HG02885 (cell line): ENCODE measurements around the gene HEPACAM.

Experiments
- ATAC-seq: cut with Tn5 transposase; IDR thresholded peaks from one replicate; pipeline ENCODE4 v1.9.1; 2021; ENCODE audit warnings: mild to moderate bottlenecking; ENCODE audit not compliant: unreplicated experiment, poor library complexity

Gene HEPACAM

DNA sequence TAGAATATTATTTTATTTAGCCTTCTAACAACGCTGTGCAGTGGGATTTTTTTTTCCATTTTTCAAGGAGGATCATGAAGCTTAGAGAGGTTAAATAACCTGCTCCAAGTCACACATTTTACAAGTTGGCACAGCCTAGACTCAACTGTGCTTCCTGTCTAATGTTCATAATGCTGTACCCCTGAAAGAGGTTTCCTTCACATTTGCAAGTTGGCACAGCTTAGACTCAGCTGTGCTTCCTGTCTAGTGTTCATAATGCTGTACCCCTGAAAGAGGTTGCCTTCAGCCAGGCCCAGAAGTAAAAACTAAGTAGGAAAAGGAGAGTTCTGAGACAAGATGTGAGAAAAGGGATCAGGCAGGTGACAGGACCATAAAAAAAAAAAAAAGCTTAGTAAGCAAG, 7.9 kb upstream of the HEPACAM start:
- ATAC-seq, result no peak

DNA sequence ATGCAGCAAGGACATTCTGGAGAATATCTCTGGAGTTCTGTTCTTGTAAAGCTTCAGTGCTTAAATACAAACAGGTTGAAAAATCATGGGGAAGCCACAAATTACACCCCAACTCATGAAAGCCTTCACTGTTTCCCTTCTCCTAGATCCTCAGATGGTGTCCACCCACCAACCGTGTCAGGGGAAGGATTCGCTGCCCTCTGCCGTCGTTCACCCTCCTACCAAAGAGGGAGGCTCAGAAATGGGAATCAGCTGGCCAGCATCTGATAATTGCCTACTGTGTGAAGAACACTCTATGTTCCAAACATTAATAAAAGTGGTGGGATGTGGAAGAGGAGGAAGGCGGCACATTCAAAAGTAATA, 7.4 kb upstream of the HEPACAM start:
- no peak for ATAC-seq

DNA sequence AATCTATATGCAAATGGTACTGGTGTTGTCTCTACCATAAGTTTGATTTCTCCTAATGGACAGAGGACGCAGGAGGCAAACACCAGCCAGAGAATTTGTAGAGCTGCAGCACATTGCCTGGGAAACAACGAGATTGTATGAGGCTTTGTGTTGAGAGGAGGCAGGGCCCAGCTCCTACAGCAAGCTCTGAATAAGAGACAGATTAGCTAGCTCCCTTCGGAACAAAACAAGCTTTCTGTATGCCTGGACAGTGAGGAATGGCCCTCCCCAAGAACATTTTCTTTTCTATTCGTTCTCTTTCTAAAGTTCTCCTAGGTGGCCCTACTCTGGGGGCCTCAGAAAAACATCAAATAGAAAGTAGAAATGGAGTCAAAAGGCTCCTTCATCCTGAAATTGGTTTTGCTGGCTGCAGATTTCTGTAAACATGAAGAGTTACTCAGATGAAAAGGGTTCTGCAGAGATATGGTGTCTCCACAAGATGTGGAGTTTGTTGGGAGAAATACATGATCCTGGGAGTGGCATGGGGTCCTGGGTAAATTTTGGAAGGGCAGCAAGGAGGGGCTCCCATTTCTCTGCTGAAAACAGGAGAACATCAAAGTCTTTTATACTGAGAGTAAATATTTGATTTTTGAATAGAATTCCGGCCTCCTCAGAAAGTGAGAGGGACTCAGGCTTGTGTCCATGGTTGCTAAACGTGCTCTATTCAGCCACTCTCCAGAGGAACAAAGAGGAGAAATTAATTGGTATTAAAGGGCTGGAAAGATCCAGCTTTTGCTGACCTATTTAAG, 6.8 kb upstream of the HEPACAM start:
- no peak for ATAC-seq

DNA sequence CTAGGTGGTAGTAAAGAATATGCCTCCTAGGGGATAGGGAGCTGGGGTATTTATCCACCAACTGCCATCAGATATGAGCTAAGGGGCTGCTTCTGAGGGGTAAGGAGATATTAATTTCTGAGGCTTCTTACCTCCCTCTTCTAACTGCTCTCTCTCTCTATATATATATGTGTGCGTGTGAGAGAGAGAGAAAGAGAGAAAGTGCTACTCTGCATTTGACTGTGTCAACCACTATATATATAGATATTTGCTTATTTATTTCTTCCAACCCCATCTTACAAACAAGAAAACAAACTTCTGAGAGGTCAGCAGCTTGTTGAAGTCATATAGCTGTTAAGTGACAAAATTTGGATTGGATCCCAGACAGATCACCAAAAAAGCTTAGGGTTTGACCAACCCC, 5.9 kb upstream of the HEPACAM start:
- ATAC-seq, result peak; percentile 81

DNA sequence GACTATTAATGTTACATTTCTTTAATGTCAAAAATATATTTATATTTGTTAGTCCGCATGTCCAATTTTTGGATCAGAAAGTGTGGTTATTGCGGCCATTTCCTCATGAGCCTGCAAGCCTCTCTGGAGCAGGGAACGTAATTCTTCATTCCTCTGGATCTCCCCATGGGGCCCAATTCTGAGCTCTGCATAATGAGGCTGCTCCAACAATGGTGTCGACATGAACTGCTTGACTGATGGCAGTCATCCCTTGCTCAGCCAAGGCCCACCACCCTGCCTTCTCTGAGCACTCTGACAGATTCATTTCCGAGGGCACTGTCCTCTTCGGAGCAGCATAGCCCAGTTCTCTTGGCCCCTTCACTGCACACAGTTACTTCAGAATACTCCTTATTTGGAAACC, 3.1 kb upstream of the HEPACAM start:
- no peak for ATAC-seq

DNA sequence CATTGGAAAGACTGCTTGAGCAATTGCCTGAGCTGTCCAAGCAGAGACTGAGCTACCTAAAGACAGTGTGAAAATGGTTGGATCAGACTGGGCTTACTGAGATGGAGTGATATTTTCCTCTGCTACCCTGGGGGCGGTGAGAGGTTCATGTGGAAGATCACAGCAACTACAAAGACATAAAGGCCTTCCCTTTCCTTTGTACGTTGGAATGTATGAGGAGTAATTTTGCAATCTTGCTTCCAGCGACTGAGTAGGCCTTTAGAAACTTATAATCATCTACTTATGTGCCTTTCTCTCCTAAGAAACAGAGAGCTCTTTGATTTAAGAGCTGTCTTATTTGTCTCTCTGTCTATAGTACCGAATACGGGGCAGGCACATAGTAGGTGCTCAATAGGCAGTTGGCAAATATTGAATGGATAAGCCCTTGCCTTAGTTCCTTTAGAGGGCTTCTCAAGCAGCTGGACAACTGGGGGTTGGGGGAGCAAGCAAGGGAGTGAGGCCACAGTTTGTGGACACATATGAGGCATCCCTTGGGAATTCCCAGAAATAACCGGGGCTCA, 2.4 kb upstream of the HEPACAM start:
- no peak for ATAC-seq

DNA sequence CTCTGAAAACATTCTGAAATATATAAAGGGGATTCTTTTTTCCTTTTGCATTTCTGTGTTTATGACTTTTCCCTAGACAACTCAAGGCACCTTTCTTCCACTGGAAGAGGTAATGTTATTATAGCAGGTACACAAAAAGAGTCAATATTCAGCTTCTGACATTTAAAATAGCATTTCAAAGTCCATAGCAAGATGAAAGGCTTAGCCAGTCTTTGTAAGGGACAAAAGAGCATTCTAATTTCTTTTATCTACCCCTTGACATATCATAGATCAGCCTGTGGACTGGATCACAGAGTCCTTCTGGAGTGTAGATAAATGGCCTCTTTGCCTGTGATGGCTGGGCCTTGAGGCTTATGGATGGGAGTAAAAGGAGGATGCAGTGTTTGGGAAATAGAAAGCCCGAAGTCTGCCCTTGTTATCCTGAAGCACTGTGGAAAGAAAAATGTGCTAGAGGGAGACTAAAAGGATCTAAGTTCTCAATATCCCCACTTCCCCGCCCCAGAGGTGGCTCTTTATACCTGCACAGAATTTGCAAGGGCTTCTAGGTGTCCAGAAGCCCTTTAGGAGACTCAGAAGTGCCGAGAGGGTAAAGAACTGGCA, 1.6 kb upstream of the HEPACAM start:
- ATAC-seq, result no peak

DNA sequence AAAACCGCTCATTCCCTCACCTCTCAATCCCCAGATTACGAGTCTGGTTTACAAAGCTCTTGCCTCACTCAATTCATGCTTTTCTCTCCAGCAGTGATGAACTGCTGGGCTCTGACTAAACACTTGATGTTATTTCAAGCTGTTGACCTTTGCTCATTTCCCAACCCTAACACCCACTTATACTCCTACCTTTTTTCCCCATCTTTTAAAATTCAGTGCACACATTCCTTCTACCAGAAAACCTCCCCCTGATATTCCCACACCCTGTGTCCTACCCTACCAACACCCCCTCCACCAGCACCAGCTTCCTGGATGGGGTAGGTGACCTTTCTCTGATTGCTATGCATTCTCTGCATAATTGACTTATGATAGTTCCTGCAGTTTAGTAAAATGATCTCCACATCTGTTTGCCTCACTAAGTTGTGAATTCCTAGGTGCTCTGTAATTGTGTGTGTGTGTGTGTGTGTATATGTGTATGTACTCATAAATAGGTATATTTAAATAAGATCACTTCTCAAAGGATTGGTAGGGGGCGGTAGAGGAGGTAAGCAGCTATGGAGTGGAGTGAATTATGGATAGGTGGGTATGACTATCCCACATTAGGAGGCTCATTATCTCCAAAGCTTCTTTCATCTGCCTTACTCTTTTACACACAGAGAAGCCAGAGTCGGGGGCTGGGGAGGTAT, 842 bp downstream of the HEPACAM start:
- ATAC-seq, result no peak

DNA sequence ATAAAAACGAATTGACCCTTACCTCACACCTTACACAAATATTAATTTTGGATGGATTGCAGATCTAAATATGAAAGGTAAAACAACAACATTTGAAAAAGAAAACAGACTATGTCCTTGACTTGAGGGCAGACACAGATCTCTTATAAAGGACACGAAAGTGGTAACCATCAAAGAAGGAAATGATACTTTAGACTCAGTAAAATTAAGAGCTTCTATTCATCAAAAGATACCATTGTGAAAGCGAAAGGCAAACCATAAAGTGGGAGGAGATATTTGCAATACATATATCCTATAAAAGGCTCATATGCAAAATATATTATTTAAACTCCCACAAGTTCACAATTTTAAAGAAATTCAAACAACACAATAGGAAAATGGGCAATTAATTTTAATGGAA, 5.0 kb downstream of the HEPACAM start:
- peak; percentile 93 for ATAC-seq

DNA sequence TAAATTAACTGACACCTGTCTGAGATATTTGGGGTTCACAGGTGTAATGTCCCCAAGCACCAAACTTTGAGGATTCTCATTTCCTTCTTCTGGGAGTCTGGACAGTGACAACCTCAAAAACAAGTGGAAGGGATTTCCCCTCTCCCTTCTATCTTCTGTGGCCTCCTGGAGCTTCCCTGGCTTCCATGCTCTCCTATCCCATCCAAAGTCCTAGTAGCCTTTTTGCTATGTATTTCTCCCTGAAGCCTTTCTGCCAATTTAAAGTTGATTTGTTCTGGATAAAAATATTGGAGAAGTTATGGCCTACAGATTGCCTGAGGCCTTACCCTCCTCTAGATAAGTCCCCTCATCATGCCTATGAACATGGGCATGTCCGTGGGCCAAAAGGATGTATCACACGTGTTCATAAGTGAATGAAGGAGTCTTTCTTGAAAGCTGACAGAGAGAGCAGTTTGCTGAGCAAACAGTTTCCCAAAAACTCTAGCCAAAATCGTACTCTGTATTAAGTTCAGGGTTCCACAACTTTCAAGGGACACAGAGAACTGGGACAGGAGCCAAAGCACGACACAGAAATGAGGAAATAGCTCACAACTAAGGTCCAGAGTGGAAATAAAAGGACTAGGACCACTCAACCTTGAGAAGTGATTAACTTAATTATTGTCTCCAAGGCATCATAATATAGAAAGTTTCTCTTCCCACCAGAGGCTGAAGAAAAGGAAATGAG, 6.7 kb downstream of the HEPACAM start:
- no peak for ATAC-seq

DNA sequence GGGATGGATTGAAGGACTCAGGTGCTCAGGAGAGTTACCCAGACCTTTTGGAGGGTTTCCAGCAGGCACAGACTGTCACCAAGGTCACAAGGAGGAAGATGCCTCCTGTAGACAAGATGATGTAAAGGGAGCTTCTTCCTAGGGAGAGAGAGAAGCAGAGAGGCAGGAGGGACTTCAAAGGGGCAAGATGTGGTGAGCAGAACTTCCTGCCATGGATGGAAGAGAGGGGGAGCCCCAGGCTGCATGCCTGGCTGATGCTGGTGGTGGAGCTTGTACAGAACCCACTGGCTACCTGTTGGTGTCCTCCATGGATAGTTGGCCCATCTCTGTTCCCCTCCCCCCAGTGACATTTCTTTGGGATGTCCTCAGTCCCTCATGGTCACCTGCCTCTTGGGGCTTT, 12.6 kb downstream of the HEPACAM start:
- ATAC-seq, result no peak

DNA sequence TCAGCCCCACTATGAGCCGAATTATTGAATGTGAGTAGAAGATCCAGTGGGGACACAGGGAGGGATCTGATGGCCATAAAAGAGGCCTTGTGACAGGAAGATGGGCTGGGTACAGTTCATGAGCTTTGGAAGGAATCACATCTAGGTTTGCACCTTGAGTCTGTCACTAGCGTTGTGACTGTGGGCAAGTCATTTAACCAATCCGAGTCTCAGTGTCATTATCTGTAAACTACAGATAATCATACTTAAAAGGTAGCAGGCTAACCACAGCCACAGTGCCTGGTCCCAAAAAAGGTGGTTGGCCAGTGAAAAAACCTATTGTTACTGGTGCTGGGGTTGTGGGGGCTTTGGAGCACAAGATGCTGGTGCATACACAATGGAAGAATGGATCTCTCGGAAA, 13.0 kb downstream of the HEPACAM start:
- ATAC-seq, result no peak

DNA sequence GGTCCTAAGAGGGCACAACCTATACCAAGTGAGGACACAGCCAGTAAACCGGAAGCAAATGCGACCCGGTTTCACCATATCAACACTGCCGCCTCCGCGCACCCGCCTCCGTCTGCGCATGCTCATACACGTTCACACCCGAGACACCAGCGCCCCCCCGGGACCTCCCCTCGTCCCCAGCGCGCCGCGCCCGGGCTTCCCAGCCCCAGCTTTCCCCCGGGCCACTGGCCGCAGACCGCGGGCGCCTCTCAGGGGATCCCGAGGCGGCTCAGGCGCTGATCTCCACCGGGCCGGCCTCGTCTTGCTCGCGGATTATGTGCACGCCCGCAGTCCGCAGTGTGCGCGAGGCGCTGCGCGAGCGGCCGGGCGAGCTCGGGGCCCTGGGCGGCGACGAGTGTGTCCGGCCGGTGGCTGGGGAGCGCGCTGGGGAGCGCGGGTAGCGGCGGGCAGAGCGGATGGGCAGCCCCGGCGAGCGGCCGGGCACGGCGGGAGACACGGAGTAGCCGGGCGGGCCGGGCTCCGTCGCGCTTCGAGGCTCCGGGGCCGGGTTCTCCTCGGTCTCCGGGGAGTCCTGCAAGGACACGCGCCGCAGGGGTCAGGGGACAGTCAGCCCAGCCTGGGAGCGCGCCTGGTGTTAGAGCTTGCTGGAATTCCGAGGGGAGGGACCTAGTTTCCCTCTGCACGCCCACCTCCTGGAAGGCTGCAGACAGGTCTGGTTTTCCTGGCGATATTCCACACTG, 14.8 kb downstream of the HEPACAM start:
- ATAC-seq, result peak; percentile 67

DNA sequence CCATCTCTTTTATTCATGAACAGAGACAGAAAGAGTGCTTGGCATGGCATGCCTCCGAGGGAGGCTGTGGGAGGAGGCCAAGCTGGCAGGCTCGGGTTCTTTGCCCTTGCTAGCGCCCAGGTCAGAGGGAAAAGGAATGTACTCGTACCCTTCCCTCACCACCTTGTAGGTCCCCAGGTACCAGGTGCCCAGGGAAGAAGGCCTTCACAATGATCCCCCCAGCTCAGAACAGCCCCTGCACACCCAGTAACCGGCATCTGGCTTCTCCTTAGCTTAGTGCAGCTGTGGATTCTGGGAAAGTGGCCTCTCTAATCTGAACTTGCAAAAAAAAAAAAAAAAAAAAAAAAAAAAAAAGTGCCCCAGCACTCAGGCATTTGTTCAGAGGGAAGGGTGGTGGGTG, 15.5 kb downstream of the HEPACAM start:
- no peak for ATAC-seq

DNA sequence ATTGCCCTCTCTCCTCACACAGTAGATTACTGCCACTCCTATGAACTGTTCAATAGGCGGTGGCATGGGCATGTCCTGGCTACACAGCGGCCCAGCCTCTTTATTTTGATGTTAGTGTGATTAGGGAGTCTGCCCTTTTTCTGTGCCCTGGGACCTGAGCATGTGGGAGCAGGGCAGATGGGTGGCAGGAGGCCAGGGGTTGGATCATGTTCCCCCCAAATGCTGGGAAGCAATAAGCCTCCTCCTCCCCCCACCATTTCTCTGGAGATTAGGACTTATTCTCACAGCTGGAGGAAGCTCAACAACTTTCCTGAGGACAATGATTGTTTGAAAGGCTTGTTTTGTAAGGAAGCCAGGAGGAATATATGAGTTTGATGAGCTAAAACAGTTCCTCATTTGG, 15.9 kb downstream of the HEPACAM start:
- ATAC-seq, result no peak

DNA sequence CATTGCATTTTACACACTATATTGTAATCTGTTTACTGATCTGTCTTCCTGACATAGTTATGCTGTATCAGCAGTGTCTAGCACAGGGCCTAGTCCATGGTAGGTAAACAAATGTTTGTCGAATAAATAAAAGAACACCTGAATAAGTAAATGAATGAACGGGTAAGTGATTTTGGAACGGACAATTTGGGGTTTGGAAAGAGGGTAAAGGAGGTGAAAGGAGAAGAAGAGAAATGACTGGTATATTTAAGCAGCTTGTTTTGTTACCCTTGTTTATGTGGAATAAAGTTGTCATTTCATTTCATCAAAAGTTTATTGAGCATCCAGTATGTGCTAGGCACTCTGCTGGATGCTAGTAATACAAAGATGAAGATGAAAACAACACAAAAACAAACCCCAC, 16.9 kb downstream of the HEPACAM start, which contains the start of gene HEPN1:
Gene HEPN1, plus strand, starts transcription at position 301 of the 400 bp plus-strand sequence.
- ATAC-seq, result no peak

DNA sequence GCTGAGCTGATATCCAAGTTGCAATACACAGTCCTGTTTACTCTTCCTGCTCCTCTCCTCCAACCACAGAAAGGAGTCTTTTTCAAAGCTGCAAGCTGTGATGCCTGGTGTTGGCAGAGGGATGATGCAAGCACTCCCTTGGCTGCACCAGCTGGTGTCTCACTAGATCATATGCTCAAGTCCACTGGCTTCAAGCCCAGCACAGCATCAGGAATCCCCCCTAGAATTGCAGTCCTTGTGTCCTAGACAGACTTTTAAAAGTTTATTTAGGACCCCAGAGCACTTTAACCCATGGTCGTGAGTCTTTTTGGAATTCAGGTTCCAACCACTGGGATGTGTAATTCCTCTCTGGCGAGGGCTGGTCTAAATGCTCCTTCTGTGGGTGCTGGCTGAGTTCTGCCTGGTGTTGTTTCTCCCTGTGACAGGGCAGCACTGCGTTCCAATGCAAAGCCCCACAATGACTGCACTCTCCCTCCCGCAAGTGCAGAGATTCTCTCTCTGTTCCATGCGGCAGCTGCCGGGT, 18.7 kb downstream of the HEPACAM start:
- ATAC-seq, result no peak

DNA sequence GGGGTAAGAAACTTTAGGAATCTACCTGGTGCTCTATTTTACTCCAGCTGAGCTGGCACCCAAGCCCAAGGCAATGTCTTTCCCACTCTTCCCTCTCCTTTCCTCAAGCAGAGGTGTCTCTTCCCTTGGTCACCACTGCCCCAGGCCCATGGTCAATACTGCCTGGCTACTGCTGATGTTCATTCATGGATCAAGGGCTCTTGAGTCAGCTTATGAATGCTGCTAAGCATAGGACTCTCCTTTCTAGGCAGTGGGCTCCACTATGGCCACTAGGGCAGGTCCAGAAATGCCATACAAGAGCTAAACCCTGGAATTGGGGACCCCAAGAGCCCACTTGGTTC, 19.5 kb downstream of the HEPACAM start:
- ATAC-seq, result no peak

DNA sequence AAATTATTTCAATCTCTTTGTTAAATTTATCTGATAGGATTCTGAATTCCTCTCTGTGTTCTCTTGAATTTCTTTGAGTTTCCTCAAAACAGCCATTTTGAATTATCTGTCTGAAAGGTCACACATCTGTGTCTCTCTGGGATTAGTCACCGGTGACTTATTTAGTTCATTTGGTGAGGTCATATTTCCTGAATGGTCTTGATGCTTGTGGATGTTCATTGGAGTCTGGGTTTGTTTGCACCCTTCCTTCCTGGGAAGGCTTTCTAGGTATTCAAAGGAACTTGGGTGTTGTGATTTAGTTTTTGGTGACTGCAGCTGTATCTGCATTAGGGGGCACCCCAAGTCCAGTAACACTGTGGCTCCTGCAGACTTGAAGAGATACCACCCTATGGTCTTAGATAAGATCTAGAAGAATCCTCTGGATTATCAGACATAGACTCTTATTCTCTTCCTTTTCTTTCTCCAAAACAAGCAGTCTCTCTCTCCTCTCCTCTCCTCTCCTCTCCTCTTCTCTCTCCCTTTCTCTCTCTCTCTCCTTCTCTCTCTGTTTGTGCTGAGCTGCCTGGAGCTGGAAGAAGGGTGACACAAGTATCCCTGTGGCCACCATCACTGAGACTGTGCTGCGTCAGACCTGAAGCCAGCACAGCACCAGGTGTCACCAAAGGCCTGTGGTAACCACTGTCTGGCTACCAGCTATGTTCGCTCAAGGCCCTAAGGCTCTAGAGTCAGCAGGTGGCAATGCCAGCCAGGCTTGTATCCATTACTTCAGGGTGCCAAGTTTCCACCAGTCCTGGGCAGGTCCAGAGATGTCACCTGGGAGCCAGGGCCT, 20.1 kb downstream of the HEPACAM start:
- no peak for ATAC-seq
